ENCODE data around the gene MUS81. TPM values are rescaled to one million over a fixed set of nuclear protein-coding genes. Genes with fewer than 3 reads are reported as not detected.

The MUS81 gene
- total RNA-seq, 2 experiments from 2014 or later: 37.7 to 39.2 TPM

- H3K9me3 Mint-ChIP-seq: no peaks in the 10 kb centered on the region
- TF ChIP-seq CTCF (IDR thresholded peaks at IDR 0.05): no peak
- no peaks in the 10 kb centered on the region for H3K27me3 Mint-ChIP-seq
- H3K27ac Mint-ChIP-seq: no peak overlapping the region
- DNase-seq (no peak), ATAC-seq (ENCODE audit: poor library complexity) (no peak)
- intact Hi-C loops (cut with DNase I, micrococcal nuclease): no loop called here
- peaks cover 22% of the 10 kb centered on the region for H3K36me3 Mint-ChIP-seq (ENCODE audit: low read depth)
- peaks cover 41% of the 10 kb centered on the region for H3K4me1 ChIP-seq (ENCODE audit: insufficient read depth, low read length)
- H3K4me3 ChIP-seq (ENCODE audit: low read length): no peak overlapping the region
- H3K27ac ChIP-seq (ENCODE audit: low read depth in 1 of 2, low read length in 2 of 2): no peak overlapping the region
- peak overlapping the region; percentile 48 for H3K4me3 Mint-ChIP-seq
- peaks cover 16% of the 10 kb centered on the region for H3K4me1 Mint-ChIP-seq (ENCODE audit: low read depth)
- peaks cover 28% of the 10 kb centered on the region for H3K36me3 ChIP-seq (ENCODE audit: insufficient read depth, low read length)
- no peaks in the 10 kb centered on the region for H3K27me3 ChIP-seq (ENCODE audit: control insufficient read depth in 1 of 2, insufficient read depth in 2 of 2, low read length in 2 of 2)
- ChIA-PET CTCF (interaction anchor here (1.0 to 1.8 kb wide), 3 partner anchors 11 to 18 kb away, joined by 3 to 14 read pairs (median 7); partner anchors contain the start of genes FIBP and MUS81), POLR2A (interaction anchor here (0.9 to 7.1 kb wide), 4 partner anchors 11 to 28 kb away, joined by 3 to 137 read pairs (median 10); partner anchors contain the start of genes CCDC85B, CFL1 and MUS81)
- no peaks in the 10 kb centered on the region for H3K9me3 ChIP-seq (ENCODE audit: control insufficient read depth in 1 of 2, insufficient read depth in 1 of 2, low read length in 2 of 2)
Observed at GRCh38 chr11:65870307-65870658, 10.1 kb downstream of the MUS81 start.

GRCh38 chr11:65870706-65871681, 10.8 kb downstream of the MUS81 start:
- Mint-ChIP-seq H3K36me3 (ENCODE audit: low read depth) (peaks cover 14% of the 10 kb centered on the region), H3K27ac (no peak overlapping the region), H3K4me1 (ENCODE audit: low read depth) (peaks cover 16% of the 10 kb centered on the region), H3K9me3 (no peaks in the 10 kb centered on the region), H3K27me3 (no peaks in the 10 kb centered on the region), H3K4me3 (peak overlapping the region; percentile 48)
- no peak for TF ChIP-seq CTCF (IDR thresholded peaks at IDR 0.05)
- H3K4me1 ChIP-seq (ENCODE audit: insufficient read depth, low read length): peaks cover 41% of the 10 kb centered on the region
- H3K36me3 ChIP-seq (ENCODE audit: insufficient read depth, low read length): peaks cover 21% of the 10 kb centered on the region
- H3K9me3 ChIP-seq (ENCODE audit: control insufficient read depth in 1 of 2, insufficient read depth in 1 of 2, low read length in 2 of 2): no peaks in the 10 kb centered on the region
- POLR2A ChIA-PET: interaction anchor here (0.7 to 7.1 kb wide), 5 partner anchors 9 to 20 kb away, joined by 3 to 137 read pairs (median 7); partner anchors contain the start of genes CCDC85B, CFL1, CTSW and FIBP
- no peak for DNase-seq
- CTCF ChIA-PET: interaction anchor here (1.0 to 1.5 kb wide), 3 partner anchors 11 to 18 kb away, joined by 3 to 7 read pairs (median 5); partner anchors contain the start of genes FIBP and MUS81
- no peak overlapping the region for H3K4me3 ChIP-seq (ENCODE audit: low read length)
- intact Hi-C loops (cut with DNase I, micrococcal nuclease): no loop called here
- H3K27me3 ChIP-seq (ENCODE audit: control insufficient read depth in 1 of 2, insufficient read depth in 2 of 2, low read length in 2 of 2): no peaks in the 10 kb centered on the region
- no peak for ATAC-seq (ENCODE audit: poor library complexity)
- H3K27ac ChIP-seq (ENCODE audit: low read depth in 1 of 2, low read length in 2 of 2): no peak overlapping the region

GRCh38 chr11:65871811-65872548, 11.7 kb downstream of the MUS81 start:
- POLR2A ChIA-PET: interaction anchor here (0.7 to 7.1 kb wide), 4 partner anchors 8 to 19 kb away, joined by 3 to 137 read pairs (median 12); partner anchors contain the start of genes CCDC85B, CFL1, CTSW and FIBP
- Mint-ChIP-seq H3K9me3 (no peaks in the 10 kb centered on the region), H3K4me3 (peak overlapping the region; percentile 45), H3K4me1 (ENCODE audit: low read depth) (peaks cover 16% of the 10 kb centered on the region), H3K36me3 (ENCODE audit: low read depth) (peaks cover 8% of the 10 kb centered on the region), H3K27me3 (no peaks in the 10 kb centered on the region), H3K27ac (no peak overlapping the region)
- CTCF ChIA-PET: interaction anchor here (1.0 to 1.5 kb wide), 2 partner anchors 12 to 13 kb away, joined by 5 to 7 read pairs; partner anchors contain the start of gene MUS81
- intact Hi-C loops (cut with DNase I, micrococcal nuclease): loop anchor here in 1 of 2 experiments (2.0 kb wide), 1 partner anchor 17 kb away; the partner anchor contains the start of gene FIBP
- no peaks in the 10 kb centered on the region for H3K9me3 ChIP-seq (ENCODE audit: control insufficient read depth in 1 of 2, insufficient read depth in 1 of 2, low read length in 2 of 2)
- peaks cover 11% of the 10 kb centered on the region for H3K36me3 ChIP-seq (ENCODE audit: insufficient read depth, low read length)
- peaks cover 46% of the 10 kb centered on the region for H3K4me1 ChIP-seq (ENCODE audit: insufficient read depth, low read length)
- DNase-seq: no peak
- no peaks in the 10 kb centered on the region for H3K27me3 ChIP-seq (ENCODE audit: control insufficient read depth in 1 of 2, insufficient read depth in 2 of 2, low read length in 2 of 2)
- TF ChIP-seq CTCF (IDR thresholded peaks at IDR 0.05): no peak
- H3K4me3 ChIP-seq (ENCODE audit: low read length): no peak overlapping the region
- no peak overlapping the region for H3K27ac ChIP-seq (ENCODE audit: low read depth in 1 of 2, low read length in 2 of 2)
- no peak for ATAC-seq (ENCODE audit: poor library complexity)
